ENCODE results near the gene PTDSS2. TPM values are rescaled to one million over a fixed set of nuclear protein-coding genes. Genes with fewer than 3 reads are reported as not detected.

The PTDSS2 gene
- total RNA-seq, 1 donor from 2014 or later = 55.3 TPM

DNA sequence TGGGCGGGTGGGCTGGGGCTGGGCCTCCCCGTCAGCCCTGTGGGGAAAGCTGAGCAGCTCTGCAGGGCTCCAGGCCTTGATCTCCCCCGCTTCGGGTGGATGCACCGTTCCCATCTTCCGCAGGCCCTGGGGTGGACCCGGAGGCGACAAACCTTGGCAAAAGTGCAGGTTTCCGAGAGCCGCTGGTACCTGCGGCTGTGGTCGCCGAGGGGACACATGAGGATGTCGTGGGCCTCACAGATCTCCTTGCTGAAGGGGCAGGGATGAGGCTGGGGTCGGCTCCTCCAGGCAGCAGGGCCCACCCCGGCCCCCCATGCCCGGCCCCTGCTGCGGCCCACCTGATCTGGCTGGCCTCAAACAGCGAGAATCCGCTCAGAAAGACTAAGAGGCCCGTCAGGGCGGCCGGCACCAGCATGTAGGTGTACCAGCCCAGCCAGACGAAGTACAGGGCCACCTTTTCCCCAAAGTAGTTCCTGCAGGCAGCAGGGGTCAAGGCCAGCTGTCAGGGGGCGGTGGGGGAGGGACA, 20.1 kb upstream of the PTDSS2 start:
- no peaks in the 10 kb centered on the region for H3K9me3 Mint-ChIP-seq (ENCODE audit: unreplicated experiment)
- no peaks in the 10 kb centered on the region for H3K36me3 Mint-ChIP-seq (ENCODE audit: unreplicated experiment)
- no peak overlapping the region for H3K4me3 Mint-ChIP-seq (ENCODE audit: unreplicated experiment)
- TF ChIP-seq, protein P1, sequence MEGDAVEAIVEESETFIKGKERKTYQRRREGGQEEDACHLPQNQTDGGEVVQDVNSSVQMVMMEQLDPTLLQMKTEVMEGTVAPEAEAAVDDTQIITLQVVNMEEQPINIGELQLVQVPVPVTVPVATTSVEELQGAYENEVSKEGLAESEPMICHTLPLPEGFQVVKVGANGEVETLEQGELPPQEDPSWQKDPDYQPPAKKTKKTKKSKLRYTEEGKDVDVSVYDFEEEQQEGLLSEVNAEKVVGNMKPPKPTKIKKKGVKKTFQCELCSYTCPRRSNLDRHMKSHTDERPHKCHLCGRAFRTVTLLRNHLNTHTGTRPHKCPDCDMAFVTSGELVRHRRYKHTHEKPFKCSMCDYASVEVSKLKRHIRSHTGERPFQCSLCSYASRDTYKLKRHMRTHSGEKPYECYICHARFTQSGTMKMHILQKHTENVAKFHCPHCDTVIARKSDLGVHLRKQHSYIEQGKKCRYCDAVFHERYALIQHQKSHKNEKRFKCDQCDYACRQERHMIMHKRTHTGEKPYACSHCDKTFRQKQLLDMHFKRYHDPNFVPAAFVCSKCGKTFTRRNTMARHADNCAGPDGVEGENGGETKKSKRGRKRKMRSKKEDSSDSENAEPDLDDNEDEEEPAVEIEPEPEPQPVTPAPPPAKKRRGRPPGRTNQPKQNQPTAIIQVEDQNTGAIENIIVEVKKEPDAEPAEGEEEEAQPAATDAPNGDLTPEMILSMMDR (IDR thresholded peaks at IDR 0.05) = no peak
- peaks cover 4% of the 10 kb centered on the region for H3K27me3 Mint-ChIP-seq (ENCODE audit: unreplicated experiment)
- no peak overlapping the region for H3K27ac Mint-ChIP-seq (ENCODE audit: unreplicated experiment)
- no peak for DNase-seq (ENCODE audit: extremely low spot score, unreplicated experiment)
- H3K4me1 Mint-ChIP-seq (ENCODE audit: unreplicated experiment) = no peaks in the 10 kb centered on the region

DNA sequence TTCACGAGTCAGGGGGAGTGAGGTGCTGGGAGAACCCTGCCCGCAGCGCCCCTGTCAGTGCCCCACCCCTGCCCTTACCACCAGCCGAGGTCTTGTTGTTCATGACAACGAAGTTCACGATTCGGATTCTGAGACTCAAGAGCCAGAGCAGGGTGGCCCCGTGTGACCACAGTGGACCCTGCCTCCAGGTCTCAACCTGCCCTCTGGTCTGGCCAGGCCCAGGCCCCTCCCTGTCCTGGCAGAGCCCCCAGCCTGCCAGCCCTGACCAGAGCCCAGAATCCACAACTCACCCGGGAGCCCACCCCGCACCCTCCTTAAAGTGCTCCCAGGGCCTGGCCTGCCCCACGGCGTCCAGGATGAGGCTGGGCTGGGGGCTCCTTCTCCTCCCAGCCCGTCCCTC, 18.2 kb upstream of the PTDSS2 start:
- TF ChIP-seq, protein P1 (IDR thresholded peaks at IDR 0.05) = no peak
- no peak for DNase-seq (ENCODE audit: extremely low spot score, unreplicated experiment)
- Mint-ChIP-seq H3K27ac (ENCODE audit: unreplicated experiment) (no peak overlapping the region), H3K36me3 (ENCODE audit: unreplicated experiment) (no peaks in the 10 kb centered on the region), H3K4me3 (ENCODE audit: unreplicated experiment) (no peak overlapping the region), H3K4me1 (ENCODE audit: unreplicated experiment) (no peaks in the 10 kb centered on the region), H3K27me3 (ENCODE audit: unreplicated experiment) (no peaks in the 10 kb centered on the region), H3K9me3 (ENCODE audit: unreplicated experiment) (no peaks in the 10 kb centered on the region)

DNA sequence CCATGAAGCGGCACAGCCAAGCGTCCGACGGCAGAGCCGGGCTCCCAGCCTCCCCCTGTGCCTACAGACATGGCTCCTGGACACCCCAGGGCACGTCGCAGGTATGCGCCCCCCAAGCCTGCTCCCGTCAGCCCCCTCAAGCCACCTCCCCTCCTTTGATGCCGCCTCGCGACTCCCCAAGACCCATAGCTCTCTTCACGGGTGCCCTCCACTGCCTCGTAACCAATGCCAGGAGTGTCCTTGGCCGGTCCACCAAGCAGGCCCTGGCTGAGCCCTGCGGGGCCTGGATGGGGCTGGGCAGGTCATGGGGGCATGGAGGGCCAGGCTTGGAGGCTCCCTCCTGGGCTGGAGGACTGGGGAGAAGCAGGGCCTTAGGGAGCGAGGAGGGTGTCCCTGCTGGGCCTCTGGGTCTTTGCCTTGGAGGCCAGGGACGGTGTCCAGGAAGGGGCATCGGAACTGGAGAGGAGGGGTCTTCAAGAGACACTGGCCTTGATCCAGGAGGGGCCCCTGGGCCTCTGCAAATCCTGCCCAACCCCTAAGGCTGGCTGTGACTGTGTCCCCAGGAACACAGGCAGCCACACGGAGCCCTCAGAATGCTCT, 17.5 kb upstream of the PTDSS2 start:
- Mint-ChIP-seq H3K36me3 (ENCODE audit: unreplicated experiment) (no peaks in the 10 kb centered on the region), H3K27me3 (ENCODE audit: unreplicated experiment) (no peaks in the 10 kb centered on the region), H3K4me3 (ENCODE audit: unreplicated experiment) (no peak overlapping the region), H3K4me1 (ENCODE audit: unreplicated experiment) (no peaks in the 10 kb centered on the region), H3K27ac (ENCODE audit: unreplicated experiment) (no peak overlapping the region), H3K9me3 (ENCODE audit: unreplicated experiment) (no peaks in the 10 kb centered on the region)
- DNase-seq (ENCODE audit: extremely low spot score, unreplicated experiment) = no peak
- TF ChIP-seq, protein P1 (IDR thresholded peaks at IDR 0.05) = no peak

DNA sequence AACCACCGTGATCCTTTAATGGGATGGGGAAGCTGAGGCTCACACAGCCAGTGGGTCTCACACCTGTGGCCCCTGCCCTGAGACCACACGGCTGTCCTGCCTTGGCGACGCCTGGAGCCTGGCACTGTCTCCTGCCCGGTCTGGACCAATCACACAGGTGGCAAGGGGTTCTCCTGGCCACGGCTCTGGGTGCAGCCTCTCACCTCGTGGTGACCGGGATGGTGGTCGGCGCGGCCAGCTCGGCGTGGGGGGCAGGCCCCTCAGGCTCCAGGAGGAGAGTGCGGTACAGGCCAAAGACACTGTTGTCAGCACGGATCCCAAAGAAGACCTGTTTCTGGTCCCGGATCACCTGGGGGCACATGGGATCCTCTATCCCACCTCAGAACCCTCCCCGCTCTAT, 17.0 kb upstream of the PTDSS2 start:
- H3K4me3 Mint-ChIP-seq (ENCODE audit: unreplicated experiment) = no peak overlapping the region
- no peak overlapping the region for H3K27ac Mint-ChIP-seq (ENCODE audit: unreplicated experiment)
- no peak for DNase-seq (ENCODE audit: extremely low spot score, unreplicated experiment)
- no peaks in the 10 kb centered on the region for H3K4me1 Mint-ChIP-seq (ENCODE audit: unreplicated experiment)
- H3K36me3 Mint-ChIP-seq (ENCODE audit: unreplicated experiment) = no peaks in the 10 kb centered on the region
- H3K27me3 Mint-ChIP-seq (ENCODE audit: unreplicated experiment) = no peaks in the 10 kb centered on the region
- H3K9me3 Mint-ChIP-seq (ENCODE audit: unreplicated experiment) = no peaks in the 10 kb centered on the region
- TF ChIP-seq, protein P1 (IDR thresholded peaks at IDR 0.05) = no peak

DNA sequence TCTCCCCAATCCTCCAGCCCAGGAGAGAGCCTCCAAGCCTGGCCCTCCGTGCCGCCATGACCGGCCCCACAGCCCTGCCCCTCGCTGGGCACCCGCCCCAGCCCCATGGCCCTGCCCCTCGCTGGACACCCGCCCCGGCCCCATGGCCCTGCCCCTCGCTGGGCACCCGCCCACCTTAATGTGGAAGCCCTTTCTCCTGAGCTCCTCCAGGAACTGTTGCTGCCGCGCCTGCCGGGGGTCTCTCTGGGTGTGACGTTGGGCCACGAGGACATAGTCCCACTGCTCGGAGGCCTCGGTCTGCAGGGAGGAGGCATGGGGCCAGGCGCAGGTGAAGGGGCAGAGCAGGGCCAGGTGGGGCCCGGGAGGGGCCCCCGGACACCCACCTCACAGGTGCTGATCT, 16.4 kb upstream of the PTDSS2 start:
- H3K9me3 Mint-ChIP-seq (ENCODE audit: unreplicated experiment) = no peaks in the 10 kb centered on the region
- TF ChIP-seq, protein P1 (IDR thresholded peaks at IDR 0.05) = no peak
- H3K4me3 Mint-ChIP-seq (ENCODE audit: unreplicated experiment) = no peak overlapping the region
- no peaks in the 10 kb centered on the region for H3K27me3 Mint-ChIP-seq (ENCODE audit: unreplicated experiment)
- DNase-seq (ENCODE audit: extremely low spot score, unreplicated experiment) = no peak
- no peaks in the 10 kb centered on the region for H3K4me1 Mint-ChIP-seq (ENCODE audit: unreplicated experiment)
- no peaks in the 10 kb centered on the region for H3K36me3 Mint-ChIP-seq (ENCODE audit: unreplicated experiment)
- H3K27ac Mint-ChIP-seq (ENCODE audit: unreplicated experiment) = no peak overlapping the region

Data from osteocyte (in vitro differentiated cells).